HG03378 (cell line): ENCODE data around the gene STX1A.

Experiments
- ATAC-seq: cut with Tn5 transposase; IDR thresholded peaks from one replicate; pipeline ENCODE4 v1.9.1; 2021; ENCODE audit warnings: mild to moderate bottlenecking, moderate library complexity; ENCODE audit not compliant: unreplicated experiment

Gene STX1A

GRCh38 chr7:73708961-73709549 is 10.4 kb downstream of the STX1A start:
- no peak for ATAC-seq

DNA sequence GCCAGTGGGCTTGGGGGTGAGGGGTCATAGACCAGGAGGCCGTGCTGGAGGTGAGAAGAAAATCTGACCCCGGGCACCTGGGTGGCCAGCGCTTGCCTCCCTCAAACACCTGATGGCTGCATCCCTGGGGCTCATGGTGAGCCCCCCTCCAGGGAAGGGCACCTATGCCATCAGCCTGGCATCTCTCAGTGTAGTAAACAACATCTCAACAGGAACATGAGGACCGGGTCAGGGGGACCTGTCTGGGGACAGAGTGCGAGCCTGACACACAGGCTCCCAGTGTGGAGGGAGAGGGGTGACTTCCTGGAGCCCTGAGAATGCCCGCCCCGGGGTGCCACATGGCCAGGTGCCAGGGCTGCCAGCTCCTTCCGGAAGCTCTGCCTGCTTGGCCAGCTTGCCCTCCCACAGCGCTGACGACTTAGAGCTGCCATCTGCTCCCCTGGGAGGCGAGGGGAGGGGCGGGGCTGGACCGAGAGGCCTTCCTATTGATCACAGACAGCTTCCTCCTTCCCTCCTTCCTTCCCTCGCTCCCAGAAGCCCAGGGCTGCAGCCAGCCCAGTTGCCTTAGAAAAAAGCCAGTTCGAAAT is 12.3 kb downstream of the STX1A start:
- no peak for ATAC-seq

DNA sequence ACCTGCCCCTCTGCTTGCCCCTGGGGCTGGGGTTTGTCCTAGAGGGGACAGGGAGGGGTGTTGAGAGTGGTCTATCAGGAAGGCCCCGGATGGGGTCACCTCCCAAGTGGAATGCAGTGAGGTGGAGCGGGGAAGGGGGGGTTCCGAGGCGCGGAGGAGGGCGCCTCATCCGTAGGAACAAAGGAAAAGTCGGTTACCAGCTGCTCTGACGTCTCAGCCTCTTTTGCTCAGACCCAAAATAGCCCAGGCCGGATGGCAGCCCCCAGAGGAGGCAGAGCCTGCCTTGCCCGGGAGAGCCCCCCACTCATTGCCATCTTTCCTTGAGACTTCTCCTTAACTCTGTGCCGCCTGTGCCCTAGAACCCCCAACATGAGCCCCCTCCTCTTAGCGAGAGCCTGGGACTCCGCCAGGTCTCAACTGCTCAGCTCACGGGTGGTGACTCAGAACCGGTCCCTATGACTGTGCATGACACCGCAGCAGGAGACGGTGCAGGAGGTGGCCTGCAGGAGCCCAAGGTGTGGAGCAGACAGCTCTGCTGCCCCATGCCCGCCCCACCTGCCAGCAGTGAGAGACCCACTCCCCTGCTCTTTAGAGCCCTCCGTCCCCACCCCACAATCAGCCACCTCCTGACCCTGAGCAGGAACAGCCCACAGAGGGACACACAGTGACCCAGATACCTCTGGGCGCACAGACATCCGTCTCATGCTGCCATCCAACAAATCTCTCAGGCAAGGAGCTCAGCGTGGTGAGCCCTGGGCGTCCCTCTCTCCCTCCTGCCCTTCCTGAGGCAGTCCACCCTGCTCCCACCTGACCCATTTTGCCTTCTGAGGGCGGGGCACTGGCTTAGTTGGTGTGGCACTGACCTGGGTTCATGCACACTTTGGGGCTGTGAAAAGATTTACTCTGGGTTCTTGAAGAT is 13.1 kb downstream of the STX1A start:
- ATAC-seq, result no peak

GRCh38 chr7:73705551-73705920 is 13.9 kb downstream of the STX1A start:
- ATAC-seq, result no peak

DNA sequence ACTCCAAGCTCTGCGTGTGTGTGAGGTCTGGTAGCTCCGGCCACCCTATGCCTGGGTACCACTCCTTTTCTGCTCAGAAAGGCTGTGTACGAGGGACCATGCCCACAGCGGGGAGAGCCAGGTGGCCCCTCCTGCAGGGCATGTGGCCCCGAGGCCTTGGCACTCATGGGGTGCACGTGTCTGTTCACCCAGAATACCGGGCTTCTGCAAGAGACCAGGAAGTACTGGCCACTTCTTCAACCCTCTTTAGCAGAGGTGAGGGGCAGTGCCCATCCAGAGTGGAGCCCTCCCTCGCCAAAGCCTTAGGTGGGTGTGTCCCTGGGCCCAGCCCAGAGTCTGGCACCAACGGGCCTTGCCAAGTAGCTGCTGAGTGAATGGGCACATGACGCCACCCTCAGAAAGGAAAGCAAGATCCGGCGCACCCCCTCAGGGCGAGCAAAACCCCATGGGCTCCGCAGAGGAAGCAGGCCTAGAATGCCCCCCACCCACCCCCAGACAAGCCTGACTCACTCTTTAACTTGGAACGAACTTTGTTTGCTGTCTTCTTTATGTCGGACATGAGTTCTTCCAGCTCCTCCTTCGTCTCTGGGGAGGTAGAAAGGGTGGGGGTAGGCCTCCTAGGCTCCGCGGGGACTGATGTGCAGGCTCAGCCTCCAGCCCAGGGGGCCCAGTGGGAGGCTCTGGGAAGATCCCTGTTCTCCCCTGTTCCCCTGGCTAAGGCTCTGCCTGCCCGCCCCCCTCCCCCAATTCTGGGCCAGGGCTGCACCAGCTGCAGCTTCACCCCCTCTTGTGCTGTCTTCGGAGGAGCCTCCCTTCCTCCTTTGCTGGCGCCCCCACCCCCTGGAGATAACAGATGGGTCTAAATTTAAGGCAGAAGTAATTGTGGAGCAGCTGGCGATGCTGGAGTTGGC is 14.6 kb downstream of the STX1A start:
- no peak for ATAC-seq

DNA sequence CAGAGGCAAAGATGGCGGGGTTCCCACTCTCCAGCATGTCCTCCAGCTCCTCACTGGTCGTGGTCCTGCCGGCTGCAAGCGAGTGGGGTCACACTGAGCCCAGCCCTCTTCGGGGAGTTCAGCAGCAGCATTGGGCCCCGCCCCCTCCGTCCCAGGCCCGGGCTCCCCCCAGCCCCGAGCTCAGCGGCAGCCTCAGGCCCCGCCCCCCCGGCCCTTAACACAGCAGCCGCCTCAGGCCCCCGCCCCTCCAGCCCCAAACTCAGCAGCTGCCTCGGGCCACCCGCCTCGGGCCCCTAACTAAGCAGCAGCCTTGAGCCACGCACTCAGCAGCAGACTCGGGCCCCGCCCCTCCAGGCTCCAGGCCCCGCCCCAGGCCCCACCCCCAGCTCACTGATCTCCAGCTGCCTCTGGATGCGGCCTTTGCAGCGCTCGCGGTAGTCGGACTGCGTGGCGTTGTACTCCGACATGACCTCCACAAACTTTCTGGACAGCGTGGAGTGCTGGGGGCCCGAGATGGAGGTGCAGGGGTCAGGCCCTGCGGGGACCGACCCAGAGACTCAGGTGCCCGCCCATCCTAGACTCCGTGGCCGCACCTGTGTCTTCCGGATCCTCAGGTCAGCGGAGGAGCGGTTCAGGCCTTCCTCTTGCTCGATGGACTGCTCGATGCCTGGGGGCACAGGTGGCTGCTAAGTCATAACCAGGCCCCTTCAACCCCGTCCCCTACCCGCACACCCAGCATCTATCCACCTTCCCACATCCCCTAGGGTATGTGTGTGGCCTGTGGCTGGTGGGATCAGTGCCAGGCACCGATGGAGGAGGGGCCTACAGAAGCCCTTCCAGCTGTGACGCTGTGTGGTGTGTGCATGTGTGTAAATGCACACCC is 15.5 kb downstream of the STX1A start:
- no peak for ATAC-seq

GRCh38 chr7:73703225-73703624 is 16.2 kb downstream of the STX1A start:
- ATAC-seq, result no peak

DNA sequence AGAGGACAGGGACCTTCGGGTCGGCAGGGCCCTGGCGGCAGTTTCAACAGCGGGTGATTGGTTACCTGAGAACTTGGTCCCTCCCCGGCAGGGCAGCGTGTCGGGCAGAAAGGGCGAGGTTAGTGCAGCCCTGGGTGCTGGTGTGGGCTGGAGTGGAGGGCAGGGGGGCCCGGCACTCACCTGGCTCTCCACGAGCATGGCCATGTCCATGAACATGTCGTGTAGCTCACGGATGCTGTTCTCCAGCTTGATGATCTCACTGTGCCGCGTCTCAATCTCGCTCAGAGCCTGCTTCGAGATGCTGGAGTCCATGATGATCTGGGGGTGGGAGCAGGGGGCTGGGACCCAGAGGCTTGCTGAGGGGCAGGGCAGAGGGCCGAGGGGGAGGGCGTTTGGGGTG is 16.8 kb downstream of the STX1A start:
- ATAC-seq, result no peak

GRCh38 chr7:73702226-73702625 is 17.2 kb downstream of the STX1A start:
- no peak for ATAC-seq

GRCh38 chr7:73701357-73701995 is 18.0 kb downstream of the STX1A start:
- ATAC-seq, result no peak

- ATAC-seq, result no peak
These were observed 18.8 kb downstream of the STX1A start for GRCh38 chr7:73700581-73701134.

DNA sequence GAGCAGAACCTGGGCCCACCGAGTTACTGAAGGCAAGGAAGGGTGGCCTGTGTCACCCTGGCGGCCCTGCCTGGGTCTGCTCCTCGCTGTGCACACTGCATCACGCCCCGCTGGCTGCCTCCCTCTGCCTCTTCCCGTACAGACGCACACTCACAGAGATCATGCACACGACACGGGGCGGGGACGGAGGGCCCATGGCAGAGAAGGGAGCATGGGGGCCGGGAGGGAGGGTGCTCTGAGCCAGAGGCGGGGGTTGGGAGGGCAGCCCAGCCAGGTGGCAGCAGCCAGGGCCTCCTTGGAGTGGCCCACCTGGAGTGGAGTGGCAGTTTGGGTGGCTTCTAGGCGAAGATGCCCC is 19.4 kb downstream of the STX1A start:
- no peak for ATAC-seq

- ATAC-seq, result no peak
These were observed 19.9 kb downstream of the STX1A start for GRCh38 chr7:73699370-73700068.

DNA sequence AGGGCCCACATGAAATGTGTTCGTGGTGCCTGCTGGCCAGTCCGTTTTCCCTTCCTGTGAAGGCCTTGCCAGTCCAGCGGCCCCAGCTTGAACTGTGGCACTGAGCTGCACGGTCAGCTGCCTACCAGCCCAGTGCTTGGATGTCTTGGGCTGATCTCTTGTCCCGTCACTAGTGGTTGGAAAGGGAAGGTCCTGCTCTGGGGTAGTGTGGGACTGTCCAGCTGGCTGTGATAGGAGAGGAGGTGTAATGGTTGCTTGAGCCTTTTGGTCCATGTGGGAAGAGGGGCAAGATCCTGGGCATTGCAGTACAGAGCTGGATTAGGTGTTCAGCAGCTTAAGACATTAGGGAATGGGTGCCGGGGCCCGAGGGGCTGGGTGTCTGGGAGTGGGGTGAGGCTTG is 21.1 kb downstream of the STX1A start:
- ATAC-seq, result no peak

GRCh38 chr7:73696372-73696771 is 23.1 kb downstream of the STX1A start:
- no peak for ATAC-seq

DNA sequence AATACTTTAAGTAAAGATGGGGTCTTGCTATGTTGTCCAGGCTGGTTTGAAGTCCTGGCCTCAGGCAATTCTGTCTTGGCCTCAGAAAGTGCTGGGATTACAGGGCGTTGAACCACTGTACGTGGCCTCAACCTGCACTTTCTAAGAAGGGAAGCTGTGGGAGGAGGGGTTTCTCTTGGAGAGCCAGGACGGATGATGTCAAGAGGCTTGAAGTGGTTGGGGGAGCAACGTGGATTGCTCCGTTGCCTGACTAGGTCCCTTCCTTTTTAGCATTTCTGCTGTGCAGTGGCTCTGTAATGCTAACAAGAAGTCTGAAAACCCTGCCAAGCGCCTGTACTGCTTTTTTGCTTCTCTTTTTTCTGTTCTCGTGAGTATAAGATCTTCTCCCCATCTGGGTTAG is 28.8 kb downstream of the STX1A start:
- ATAC-seq, result no peak

DNA sequence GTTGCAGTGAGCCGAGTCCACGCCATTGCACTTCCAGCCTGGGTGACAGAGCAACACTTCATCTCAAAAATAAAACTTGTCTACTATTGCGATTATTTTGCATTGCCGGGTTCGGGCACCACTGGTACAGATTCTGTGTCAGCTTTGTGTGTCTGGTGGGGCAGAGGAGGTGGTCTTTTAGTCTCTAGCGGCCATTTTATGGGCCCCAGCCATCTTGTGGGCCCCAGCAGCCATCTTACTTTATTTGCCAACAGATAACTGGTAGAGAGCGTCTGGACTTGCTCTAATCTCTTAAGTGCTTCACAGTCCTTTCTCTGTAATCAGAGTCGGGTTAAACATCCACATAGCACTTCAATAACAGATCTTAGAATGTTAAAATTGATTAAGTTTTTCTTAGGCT is 31.2 kb downstream of the STX1A start:
- ATAC-seq, result no peak

GRCh38 chr7:73685311-73685710 is 34.2 kb downstream of the STX1A start:
- ATAC-seq, result no peak
